Mammary microvascular endothelial cell (primary cell): Measurements from ENCODE around the gene TMEM248. TPM values are rescaled to one million over a fixed set of nuclear protein-coding genes. Genes with fewer than 3 reads are reported as not detected.

ENCODE experiments used
- total RNA-seq: library from RNA; depleted of rRNA; stranded (reverse); fragments of >200 nt; gene quantifications from 2 replicates; pipeline ENCODE4 v1.2.3, GENCODE V29; 2015

Gene TMEM248, protein sequence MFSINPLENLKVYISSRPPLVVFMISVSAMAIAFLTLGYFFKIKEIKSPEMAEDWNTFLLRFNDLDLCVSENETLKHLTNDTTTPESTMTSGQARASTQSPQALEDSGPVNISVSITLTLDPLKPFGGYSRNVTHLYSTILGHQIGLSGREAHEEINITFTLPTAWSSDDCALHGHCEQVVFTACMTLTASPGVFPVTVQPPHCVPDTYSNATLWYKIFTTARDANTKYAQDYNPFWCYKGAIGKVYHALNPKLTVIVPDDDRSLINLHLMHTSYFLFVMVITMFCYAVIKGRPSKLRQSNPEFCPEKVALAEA
- total RNA-seq = 84.5 and 101 TPM in 2 replicates

GRCh38 chr7:66920769-66921395 is at the start of gene TMEM248:
Gene TMEM248, plus strand, starts transcription at chr7:66921225. Its CDS starts 20,641 bp downstream, at chr7:66941866.

GRCh38 chr7:66995050-66995776 is 74.2 kb downstream of the TMEM248 start, which contains the start of gene SBDS:
Gene SBDS, minus strand, starts transcription at chr7:66995586. Its CDS starts 169 bp downstream, at chr7:66995417.

DNA sequence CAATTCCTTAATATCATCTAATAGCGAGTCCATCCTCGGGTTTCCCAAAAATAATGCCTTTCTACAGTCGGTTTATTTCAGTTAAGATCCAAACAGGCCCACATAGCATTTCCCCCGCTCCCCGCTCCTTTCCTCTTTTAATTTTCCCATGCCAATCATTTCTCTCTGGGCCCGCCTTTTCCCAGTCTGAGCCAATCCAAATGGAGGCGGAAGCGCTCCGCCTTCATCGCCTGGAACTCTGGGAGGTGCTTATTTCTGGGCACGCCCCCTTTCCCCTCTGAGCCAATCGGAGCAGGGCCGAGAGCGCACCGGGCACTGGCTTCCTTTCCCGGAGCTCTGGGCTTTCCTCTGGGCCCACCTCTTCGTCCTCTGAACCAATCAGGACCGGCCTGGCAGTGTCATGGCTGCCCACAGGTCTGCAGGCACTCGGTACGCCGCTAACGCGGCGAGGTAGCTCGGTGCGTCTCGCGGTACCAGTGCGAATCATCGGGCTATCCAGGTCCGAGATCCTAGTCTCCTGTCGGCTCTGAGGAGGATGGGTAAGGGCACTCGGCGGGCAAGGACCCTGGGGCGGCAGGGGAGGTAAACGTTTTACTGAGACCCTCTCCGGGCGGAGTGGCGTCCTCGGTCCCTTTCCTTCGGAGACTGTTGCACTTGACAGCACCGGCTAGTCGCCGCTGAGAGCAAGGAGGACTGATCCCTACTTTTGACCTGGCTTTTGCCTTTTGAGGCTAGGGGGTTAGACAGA is 75.6 kb downstream of the TMEM248 start, which contains the start of gene TYW1:
TSS of gene TYW1 (plus strand) at position 390 of the 748 bp plus-strand sequence. CDS start at position 536, 146 bp downstream.

Other genes with a start within 250 kb of the TMEM248 start
- 11.7 and 15.1 TPM in 2 replicates for gene RABGEF1, start 180.5 kb upstream of the TMEM248 start, total RNA-seq
- 147 and 172 TPM in 2 replicates for gene SBDS, start 74.4 kb downstream of the TMEM248 start, total RNA-seq
- 11.6 and 15.7 TPM in 2 replicates for gene TYW1, start 75.6 kb downstream of the TMEM248 start, total RNA-seq